ENCODE data around the gene NBEA.
"Not testable (repeated sequence)": the region's sequence is repeated elsewhere in the genome, so short reads cannot be mapped to it uniquely, and the experiment has no call there.

NBEA gene

GRCh38 chr13:35408285-35408684 is 466.2 kb downstream of the NBEA start:
- not testable (repeated sequence) for H3K14ac ChIP-seq (ENCODE audit: low read length in 2 of 2); H2AFZ ChIP-seq (ENCODE audit: low read depth, low read length); H3K79me1 ChIP-seq (replicated peaks; ENCODE audit: low read length, poor library complexity, severe bottlenecking); H3K4me1 ChIP-seq (ENCODE audit: control insufficient read depth, insufficient read depth, low read depth, low read length); H4K91ac ChIP-seq (ENCODE audit: low read length); H3K18ac ChIP-seq (ENCODE audit: low read depth in 1 of 2, low read length in 2 of 2); DNase-seq; H2BK5ac ChIP-seq (ENCODE audit: low read depth, low read length, poor library complexity, severe bottlenecking); H3K4me3 ChIP-seq (ENCODE audit: insufficient read depth in 1 of 2, low read depth in 1 of 2, low read length in 2 of 2); H3K4ac ChIP-seq (ENCODE audit: low read depth in 1 of 2, low read length in 2 of 2); H3K36me3 ChIP-seq (ENCODE audit: control insufficient read depth in 1 of 2, insufficient read depth in 2 of 2, low read depth in 1 of 2, low read length in 2 of 2); H3K9ac ChIP-seq (ENCODE audit: low read length); H3K9me3 ChIP-seq (ENCODE audit: control insufficient read depth, low read length); H3K27ac ChIP-seq (ENCODE audit: low read length, poor library complexity, severe bottlenecking); H2BK15ac ChIP-seq (ENCODE audit: low read depth, poor library complexity, severe bottlenecking); H2BK120ac ChIP-seq (ENCODE audit: low read depth, low read length); H3K23ac ChIP-seq (ENCODE audit: low read length in 2 of 2); H3K4me2 ChIP-seq (ENCODE audit: low read length, poor library complexity, severe bottlenecking); H4K8ac ChIP-seq (ENCODE audit: low read length); H2BK12ac ChIP-seq (ENCODE audit: low read length in 2 of 2); H3K27me3 ChIP-seq (ENCODE audit: control insufficient read depth in 1 of 2, insufficient read depth in 1 of 2, low read length in 2 of 2); H2AK5ac ChIP-seq (ENCODE audit: low read length, severe bottlenecking)
- 81% methylated on average over 2 of the region's 2 CpGs for WGBS

- Histone ChIP-seq H2BK120ac (ENCODE audit: low read depth, low read length) (no peak overlapping the region), H3K9me3 (ENCODE audit: control insufficient read depth, low read length) (no peaks in the 10 kb centered on the region), H3K4me1 (ENCODE audit: control insufficient read depth, insufficient read depth, low read depth, low read length) (no peaks in the 10 kb centered on the region), H2AFZ (ENCODE audit: low read depth, low read length) (no peak overlapping the region), H3K27ac (ENCODE audit: low read length, poor library complexity, severe bottlenecking) (no peak overlapping the region), H3K27me3 (ENCODE audit: control insufficient read depth in 1 of 2, insufficient read depth in 1 of 2, low read length in 2 of 2) (no peaks in the 10 kb centered on the region), H3K4me2 (ENCODE audit: low read length, poor library complexity, severe bottlenecking) (no peak overlapping the region), H2BK15ac (ENCODE audit: low read depth, poor library complexity, severe bottlenecking) (no peak overlapping the region), H3K36me3 (ENCODE audit: control insufficient read depth in 1 of 2, insufficient read depth in 2 of 2, low read depth in 1 of 2, low read length in 2 of 2) (no peaks in the 10 kb centered on the region), H4K91ac (ENCODE audit: low read length) (no peak overlapping the region), H4K8ac (ENCODE audit: low read length) (no peak overlapping the region), H3K23ac (ENCODE audit: low read length in 2 of 2) (no peak overlapping the region), H3K9ac (ENCODE audit: low read length) (no peak overlapping the region), H3K79me1 (replicated peaks; ENCODE audit: low read length, poor library complexity, severe bottlenecking) (no peaks in the 10 kb centered on the region), H2BK5ac (ENCODE audit: low read depth, low read length, poor library complexity, severe bottlenecking) (no peak overlapping the region), H3K18ac (ENCODE audit: low read depth in 1 of 2, low read length in 2 of 2) (no peak overlapping the region), H3K14ac (ENCODE audit: low read length in 2 of 2) (no peak overlapping the region), H3K4me3 (ENCODE audit: insufficient read depth in 1 of 2, low read depth in 1 of 2, low read length in 2 of 2) (no peak overlapping the region), H3K4ac (ENCODE audit: low read depth in 1 of 2, low read length in 2 of 2) (no peak overlapping the region), H2BK12ac (ENCODE audit: low read length in 2 of 2) (no peak overlapping the region), H2AK5ac (ENCODE audit: low read length, severe bottlenecking) (no peak overlapping the region)
- WGBS, result 97% methylated on average over 2 of the region's 2 CpGs
- DNase-seq, result no peak
Measured at GRCh38 chr13:35411059-35411744, 469.1 kb downstream of the NBEA start.

GRCh38 chr13:35448465-35448864 is 506.4 kb downstream of the NBEA start:
- H2BK120ac ChIP-seq (ENCODE audit: low read depth, low read length), result no peak overlapping the region
- no peak overlapping the region for H2BK5ac ChIP-seq (ENCODE audit: low read depth, low read length, poor library complexity, severe bottlenecking)
- no peak overlapping the region for H2BK12ac ChIP-seq (ENCODE audit: low read length in 2 of 2)
- no peak for DNase-seq
- no peaks in the 10 kb centered on the region for H3K4me1 ChIP-seq (ENCODE audit: control insufficient read depth, insufficient read depth, low read depth, low read length)
- no peaks in the 10 kb centered on the region for H3K9me3 ChIP-seq (ENCODE audit: control insufficient read depth, low read length)
- no peak overlapping the region for H3K4me3 ChIP-seq (ENCODE audit: insufficient read depth in 1 of 2, low read depth in 1 of 2, low read length in 2 of 2)
- H3K79me1 ChIP-seq (replicated peaks; ENCODE audit: low read length, poor library complexity, severe bottlenecking), result no peaks in the 10 kb centered on the region
- no peak overlapping the region for H3K14ac ChIP-seq (ENCODE audit: low read length in 2 of 2)
- no peak overlapping the region for H2BK15ac ChIP-seq (ENCODE audit: low read depth, poor library complexity, severe bottlenecking)
- no peak overlapping the region for H3K9ac ChIP-seq (ENCODE audit: low read length)
- H4K8ac ChIP-seq (ENCODE audit: low read length), result no peak overlapping the region
- WGBS, result 24% methylated on average over 1 of the region's 1 CpG
- no peak overlapping the region for H2AFZ ChIP-seq (ENCODE audit: low read depth, low read length)
- H4K91ac ChIP-seq (ENCODE audit: low read length), result no peak overlapping the region
- no peak overlapping the region for H3K27ac ChIP-seq (ENCODE audit: low read length, poor library complexity, severe bottlenecking)
- no peak overlapping the region for H3K23ac ChIP-seq (ENCODE audit: low read length in 2 of 2)
- H3K4ac ChIP-seq (ENCODE audit: low read depth in 1 of 2, low read length in 2 of 2), result no peak overlapping the region
- H3K27me3 ChIP-seq (ENCODE audit: control insufficient read depth in 1 of 2, insufficient read depth in 1 of 2, low read length in 2 of 2), result no peaks in the 10 kb centered on the region
- H3K36me3 ChIP-seq (ENCODE audit: control insufficient read depth in 1 of 2, insufficient read depth in 2 of 2, low read depth in 1 of 2, low read length in 2 of 2), result no peaks in the 10 kb centered on the region
- no peak overlapping the region for H2AK5ac ChIP-seq (ENCODE audit: low read length, severe bottlenecking)
- no peak overlapping the region for H3K4me2 ChIP-seq (ENCODE audit: low read length, poor library complexity, severe bottlenecking)
- H3K18ac ChIP-seq (ENCODE audit: low read depth in 1 of 2, low read length in 2 of 2), result no peak overlapping the region

- no peak overlapping the region for H3K4me3 ChIP-seq (ENCODE audit: insufficient read depth in 1 of 2, low read depth in 1 of 2, low read length in 2 of 2)
- no peak overlapping the region for H3K9ac ChIP-seq (ENCODE audit: low read length)
- no peak overlapping the region for H2BK15ac ChIP-seq (ENCODE audit: low read depth, poor library complexity, severe bottlenecking)
- H4K91ac ChIP-seq (ENCODE audit: low read length), result no peak overlapping the region
- H2BK120ac ChIP-seq (ENCODE audit: low read depth, low read length), result no peak overlapping the region
- no peak overlapping the region for H3K27ac ChIP-seq (ENCODE audit: low read length, poor library complexity, severe bottlenecking)
- H3K36me3 ChIP-seq (ENCODE audit: control insufficient read depth in 1 of 2, insufficient read depth in 2 of 2, low read depth in 1 of 2, low read length in 2 of 2), result no peaks in the 10 kb centered on the region
- 70% methylated on average over 1 of the region's 2 CpGs for WGBS
- H2AK5ac ChIP-seq (ENCODE audit: low read length, severe bottlenecking), result no peak overlapping the region
- no peak overlapping the region for H3K4me2 ChIP-seq (ENCODE audit: low read length, poor library complexity, severe bottlenecking)
- H3K4ac ChIP-seq (ENCODE audit: low read depth in 1 of 2, low read length in 2 of 2), result no peak overlapping the region
- H2BK5ac ChIP-seq (ENCODE audit: low read depth, low read length, poor library complexity, severe bottlenecking), result no peak overlapping the region
- no peaks in the 10 kb centered on the region for H3K79me1 ChIP-seq (replicated peaks; ENCODE audit: low read length, poor library complexity, severe bottlenecking)
- H2BK12ac ChIP-seq (ENCODE audit: low read length in 2 of 2), result no peak overlapping the region
- no peaks in the 10 kb centered on the region for H3K27me3 ChIP-seq (ENCODE audit: control insufficient read depth in 1 of 2, insufficient read depth in 1 of 2, low read length in 2 of 2)
- H3K4me1 ChIP-seq (ENCODE audit: control insufficient read depth, insufficient read depth, low read depth, low read length), result no peaks in the 10 kb centered on the region
- no peak overlapping the region for H2AFZ ChIP-seq (ENCODE audit: low read depth, low read length)
- H4K8ac ChIP-seq (ENCODE audit: low read length), result no peak overlapping the region
- DNase-seq, result no peak
- H3K14ac ChIP-seq (ENCODE audit: low read length in 2 of 2), result no peak overlapping the region
- H3K18ac ChIP-seq (ENCODE audit: low read depth in 1 of 2, low read length in 2 of 2), result no peak overlapping the region
- no peak overlapping the region for H3K23ac ChIP-seq (ENCODE audit: low read length in 2 of 2)
- H3K9me3 ChIP-seq (ENCODE audit: control insufficient read depth, low read length), result no peaks in the 10 kb centered on the region
Measured at GRCh38 chr13:35449821-35450220, 507.8 kb downstream of the NBEA start.

Measured in mesenchymal stem cell (in vitro differentiated cells and primary cell).